ENCODE results near the gene PNCK.

The PNCK gene

DNA sequence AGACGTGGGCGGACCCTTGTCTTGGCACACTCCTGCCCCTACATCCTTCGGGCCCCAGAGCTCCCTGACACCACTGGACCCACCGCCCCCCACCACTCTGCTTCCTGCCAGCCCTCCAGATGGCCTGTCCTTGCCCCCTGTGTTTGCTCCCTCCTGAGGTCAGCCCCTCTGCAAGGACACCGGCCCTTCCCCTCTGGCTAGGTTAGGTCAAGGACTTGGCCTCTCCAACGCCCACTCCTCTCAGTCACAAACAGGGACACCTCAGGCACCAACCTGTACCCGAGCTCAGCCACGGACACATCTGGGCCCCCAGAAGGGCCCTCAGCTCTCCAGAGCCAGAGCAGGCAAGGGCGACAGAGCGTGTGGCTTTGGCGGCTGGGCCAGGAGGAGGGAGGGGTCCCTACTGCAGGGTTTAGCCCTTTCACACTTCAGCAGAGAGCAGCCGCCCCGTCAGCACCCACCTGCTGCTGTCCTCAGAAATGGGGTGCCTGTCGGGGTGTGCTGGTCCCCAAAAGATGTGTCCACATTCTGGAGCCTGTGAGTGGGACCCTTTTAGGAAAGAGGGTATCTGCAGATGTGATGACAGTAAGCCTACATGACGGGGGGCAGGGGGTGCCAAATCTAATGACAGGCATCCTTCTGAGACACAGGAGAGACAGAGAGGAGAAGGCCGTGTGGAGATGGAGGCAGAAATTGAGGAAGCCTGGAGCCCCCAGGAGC, 50.1 kb downstream of the PNCK start:
- DNase-seq, result no peak
- TF ChIP-seq GATA1 (IDR thresholded peaks at IDR 0.05; ENCODE audit: low read depth, low read length), result no peak
- no peak for TF ChIP-seq POLR2A (IDR thresholded peaks at IDR 0.05; ENCODE audit: low read length)

DNA sequence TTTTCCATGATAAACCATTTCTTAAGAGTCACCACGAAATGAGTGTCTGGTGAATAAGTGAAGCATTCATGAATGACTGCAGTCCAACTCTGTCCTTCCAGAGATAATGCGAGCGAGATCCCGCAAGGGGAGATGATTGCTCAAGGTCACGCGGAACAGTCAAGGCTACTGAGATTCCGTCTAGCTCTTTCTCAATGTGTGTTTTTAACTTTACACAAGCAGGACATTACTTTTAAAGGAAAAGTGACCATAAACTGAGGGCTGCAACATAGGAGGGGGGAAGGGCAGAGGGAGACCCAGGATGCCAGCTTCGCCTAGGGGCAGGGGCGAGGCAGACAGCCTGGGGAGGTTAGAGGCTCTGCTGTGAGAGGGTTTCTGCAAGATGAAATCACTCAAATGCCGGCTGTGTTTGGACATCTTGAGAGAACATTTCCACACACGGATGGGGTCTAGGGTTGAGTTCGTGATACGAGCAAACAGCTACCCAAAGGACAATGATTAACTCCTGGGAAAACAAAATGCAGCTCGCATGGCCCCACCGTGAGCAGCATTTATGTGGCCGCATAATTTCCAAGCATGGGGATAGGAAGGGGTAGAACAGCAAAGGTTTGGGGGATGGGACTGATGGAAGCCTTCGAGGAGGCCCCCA, 50.8 kb downstream of the PNCK start:
- no peak for TF ChIP-seq POLR2A (IDR thresholded peaks at IDR 0.05; ENCODE audit: low read length)
- no peak for TF ChIP-seq GATA1 (IDR thresholded peaks at IDR 0.05; ENCODE audit: low read depth, low read length)
- DNase-seq, result no peak

DNA sequence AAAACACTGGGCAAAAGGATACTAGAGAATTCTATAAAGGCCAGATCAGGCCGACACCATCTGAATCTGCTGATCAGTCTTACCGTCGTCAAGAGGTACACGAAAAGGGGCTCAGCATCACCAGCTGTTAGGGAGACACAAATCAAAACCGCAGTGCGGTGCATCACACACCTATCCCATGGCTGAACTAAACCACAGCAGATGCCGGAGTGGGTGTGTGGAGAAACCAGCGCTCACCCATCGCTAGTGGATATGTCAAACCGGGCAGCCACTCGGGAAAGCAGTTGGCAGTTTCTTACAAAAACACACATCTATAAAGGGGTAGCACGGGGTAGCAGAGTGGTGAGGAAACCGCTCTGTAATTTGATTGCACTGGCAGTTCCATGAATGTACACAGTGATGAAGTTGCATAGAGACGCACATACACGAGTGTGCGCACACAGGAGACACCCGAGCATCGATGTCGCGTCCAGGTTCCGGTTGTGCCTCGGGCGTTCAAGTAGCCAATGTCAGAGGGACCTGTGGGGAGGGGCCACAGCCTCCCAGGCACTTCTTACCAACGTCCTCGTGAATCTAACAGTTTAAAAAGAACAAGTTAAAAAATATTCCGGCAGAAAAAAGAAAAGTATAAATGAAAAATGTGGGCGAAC, 51.5 kb downstream of the PNCK start:
- DNase-seq, result no peak
- TF ChIP-seq GATA1 (IDR thresholded peaks at IDR 0.05; ENCODE audit: low read depth, low read length), result no peak
- TF ChIP-seq POLR2A (IDR thresholded peaks at IDR 0.05; ENCODE audit: low read length), result no peak

DNA sequence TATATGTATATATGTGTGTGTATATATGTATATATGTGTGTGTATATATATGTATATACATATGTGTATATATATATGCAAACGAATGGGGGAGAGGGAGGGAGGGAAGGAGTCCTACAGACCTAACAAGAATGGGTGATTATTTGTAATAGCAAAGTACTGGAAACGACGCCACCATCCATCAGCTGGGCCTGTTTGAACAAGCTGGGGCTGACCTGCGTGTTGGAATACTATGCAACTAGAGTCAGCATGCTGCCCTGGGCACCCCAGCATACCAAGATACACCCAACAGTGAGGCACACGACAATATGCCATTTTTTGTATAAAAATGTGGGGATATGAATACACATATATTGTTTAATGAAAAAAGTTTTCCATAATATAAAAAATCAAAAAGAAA, 53.0 kb downstream of the PNCK start:
- DNase-seq, result no peak
- TF ChIP-seq GATA1 (IDR thresholded peaks at IDR 0.05; ENCODE audit: low read depth, low read length), result no peak
- TF ChIP-seq POLR2A (IDR thresholded peaks at IDR 0.05; ENCODE audit: low read length), result no peak

Measured in erythroblast (primary cell).